CD4-positive, alpha-beta memory T cell (primary cell): ENCODE data around the gene CENPK. TPM values are rescaled to one million over a fixed set of nuclear protein-coding genes. Genes with fewer than 3 reads are reported as not detected.

Experiments used
- polyA plus RNA-seq, 2 donors: library from polyadenylated mRNA; unstranded; fragments of 300-500 nt; fragmentation: Illumina TruSeq; gene quantifications; one replicate each; pipeline ENCODE4 v1.2.3, GENCODE V29; 2021
- total RNA-seq, 2 experiments: library from RNA; stranded (reverse); gene quantifications; one replicate each; pipeline ENCODE4 v1.2.3, GENCODE V29; 2021

CENPK gene
- total and polyA plus RNA-seq, 4 experiments from 2014 or later, result 6.7 to 30.7 (median 14.5) TPM

Other genes starting within 250 kb of the CENPK start
- gene ADAMTS6, start 81.2 kb downstream of the CENPK start, total RNA-seq, result 1 to 10 TPM in 1 of 2 experiments, under 1 TPM in 1; 0.89 to 1.8 TPM
- gene ADAMTS6, start 81.2 kb downstream of the CENPK start, polyA plus RNA-seq, result under 1 TPM in 1 of 2 donors, not detected in 1; 0.14 TPM
- 100 to 1,000 TPM; 102 to 104 TPM for gene PPWD1, start 128 bp upstream of the CENPK start, total RNA-seq
- 10 to 100 TPM; 36.4 to 45.9 TPM for gene PPWD1, start 128 bp upstream of the CENPK start, polyA plus RNA-seq
- 10 to 100 TPM; 22.3 to 25.4 TPM for gene TRIM23, start 61.2 kb upstream of the CENPK start, total RNA-seq
- 10 to 100 TPM; 10.2 to 12.1 TPM for gene TRIM23, start 61.2 kb upstream of the CENPK start, polyA plus RNA-seq
- gene SHLD3, start 61.9 kb upstream of the CENPK start, total RNA-seq, result 1 to 10 TPM; 6.1 to 7.4 TPM
- 1 to 10 TPM; 4.9 to 9.8 TPM for gene SHLD3, start 61.9 kb upstream of the CENPK start, polyA plus RNA-seq
- gene TRAPPC13, start 61.9 kb upstream of the CENPK start, total RNA-seq, result 10 to 100 TPM; 20.9 TPM
- gene TRAPPC13, start 61.9 kb upstream of the CENPK start, polyA plus RNA-seq, result 10 to 100 TPM; 16.4 to 21.4 TPM
- 10 to 100 TPM; 42.6 to 46.5 TPM for gene SGTB, start 158.9 kb upstream of the CENPK start, total RNA-seq
- gene SGTB, start 158.9 kb upstream of the CENPK start, polyA plus RNA-seq, result 10 to 100 TPM in 1 of 2 donors, 1 to 10 TPM in 1; 9.3 to 22.3 TPM
- 1 to 10 TPM; 2.3 to 2.4 TPM for gene NLN, start 159.0 kb upstream of the CENPK start, total RNA-seq
- 1 to 10 TPM; 2.9 to 3.5 TPM for gene NLN, start 159.0 kb upstream of the CENPK start, polyA plus RNA-seq